Activated T-cell treated with anti-CD3 and anti-CD28 coated beads for 1 hour (primary cell): ENCODE measurements around the gene LEP.
"Not testable (repeated sequence)": the region's sequence is repeated elsewhere in the genome, so short reads cannot be mapped to it uniquely, and the experiment has no call there.

ENCODE experiments used
- DNase-seq: peaks from one replicate; pipeline ENCODE4 v3.0.0-alpha.2; 2020; ENCODE audit warnings: low read depth

LEP gene

DNA sequence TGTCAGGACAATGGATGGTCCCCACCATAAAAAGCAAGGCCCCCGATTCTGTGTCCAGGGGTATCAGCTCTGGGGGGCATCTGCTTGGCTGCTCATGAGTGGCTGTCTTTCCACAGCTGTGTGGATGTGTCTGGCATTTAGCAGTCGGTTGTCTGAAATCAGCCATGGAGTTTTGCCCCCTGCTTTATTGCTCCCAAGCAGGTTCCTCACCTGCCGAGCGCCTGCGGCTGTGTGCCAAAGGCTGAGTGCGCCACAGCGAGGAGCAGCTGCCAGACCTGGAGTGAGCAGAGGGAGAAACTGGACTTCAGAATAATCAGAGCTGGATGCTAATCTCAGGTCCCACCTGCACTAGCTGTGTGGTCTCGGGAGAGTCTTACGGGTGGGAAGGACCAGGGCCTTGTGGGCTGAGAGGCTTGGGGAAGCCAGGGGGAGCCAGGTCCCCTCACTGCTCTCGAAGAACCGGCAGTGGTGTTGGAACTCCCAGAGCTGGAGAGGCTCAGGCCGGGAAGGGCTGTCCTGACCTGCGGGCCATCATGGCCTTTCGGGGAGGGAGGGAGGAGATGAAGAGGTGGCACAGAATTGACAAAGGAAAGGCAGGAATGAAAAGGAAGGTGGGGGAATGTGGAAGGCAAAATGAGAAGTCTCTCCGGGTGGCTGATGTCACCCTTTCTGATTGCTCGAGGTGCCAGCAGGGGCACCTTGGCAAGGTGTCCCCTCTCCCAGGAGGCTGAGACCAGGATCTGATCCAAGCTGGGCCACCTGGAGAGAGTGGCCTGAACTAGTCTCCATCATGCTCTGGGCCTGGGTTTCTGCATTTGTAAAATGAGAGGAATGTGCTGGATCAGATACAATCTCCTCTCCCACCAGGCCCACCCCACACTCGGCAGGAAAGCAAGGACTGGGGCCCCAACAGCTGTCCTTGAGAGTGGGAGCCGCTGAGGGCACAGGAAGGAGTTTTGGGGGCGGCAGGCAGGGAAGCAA, 30.2 kb upstream of the LEP start:
- no peak for DNase-seq

DNA sequence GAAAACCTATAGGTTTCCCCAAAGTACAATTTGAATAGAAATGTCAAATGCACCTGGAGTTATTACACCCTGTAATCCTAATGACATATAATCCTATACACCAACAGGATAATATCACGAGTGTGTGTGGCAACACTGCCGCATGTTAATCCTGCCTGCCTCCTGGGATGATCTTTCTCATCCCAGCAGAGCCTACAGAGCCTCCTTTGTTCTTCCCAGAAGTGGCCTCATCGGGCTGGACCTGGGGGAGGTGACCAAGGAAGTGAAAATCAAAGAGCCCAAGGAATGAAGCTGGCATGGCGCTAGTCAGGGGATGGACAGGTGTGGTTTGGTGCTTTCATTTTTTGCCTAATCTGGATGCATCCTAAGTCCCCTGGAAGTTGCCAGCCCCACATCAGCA, 29.5 kb upstream of the LEP start:
- no peak for DNase-seq

DNA sequence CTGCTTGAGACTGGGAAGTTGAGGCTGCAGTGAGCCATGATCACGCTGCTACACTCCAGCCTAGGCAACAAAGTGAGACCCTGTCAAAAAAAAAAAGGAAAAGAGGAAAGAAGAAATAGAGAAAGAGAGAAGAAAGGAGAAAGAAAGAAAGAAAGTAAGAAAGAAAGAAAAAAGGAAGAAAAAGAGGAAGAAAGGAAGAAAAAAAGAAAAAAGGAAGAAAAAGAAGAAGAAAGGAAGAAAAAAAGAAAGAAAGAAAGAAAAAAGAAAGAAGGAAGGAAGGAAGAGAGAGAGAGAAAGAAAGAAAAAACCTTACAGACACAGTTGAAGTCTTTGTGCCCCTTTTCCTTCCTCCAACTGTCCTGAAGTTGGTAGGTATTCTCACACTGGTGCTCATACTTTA, 26.6 kb upstream of the LEP start:
- no peak for DNase-seq

DNA sequence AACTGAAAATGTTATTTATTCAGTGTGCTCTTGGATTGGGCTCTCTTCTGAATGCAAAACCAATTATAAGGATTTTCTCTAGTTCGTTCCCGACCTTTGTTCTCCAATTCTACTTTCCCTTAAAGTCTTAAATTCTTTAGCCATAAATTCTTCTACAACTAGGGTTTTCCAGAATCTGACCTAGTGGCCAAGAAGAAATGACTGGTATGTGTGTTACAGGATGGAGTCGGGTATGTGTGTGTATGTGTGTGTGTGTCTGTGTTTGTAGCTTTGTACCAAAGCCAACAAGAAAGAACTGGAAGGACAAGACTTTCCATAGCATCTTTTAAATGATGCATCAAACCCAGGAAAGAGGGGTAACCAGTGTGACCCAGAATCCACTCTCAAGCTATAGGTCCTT, 25.8 kb upstream of the LEP start:
- no peak for DNase-seq

DNA sequence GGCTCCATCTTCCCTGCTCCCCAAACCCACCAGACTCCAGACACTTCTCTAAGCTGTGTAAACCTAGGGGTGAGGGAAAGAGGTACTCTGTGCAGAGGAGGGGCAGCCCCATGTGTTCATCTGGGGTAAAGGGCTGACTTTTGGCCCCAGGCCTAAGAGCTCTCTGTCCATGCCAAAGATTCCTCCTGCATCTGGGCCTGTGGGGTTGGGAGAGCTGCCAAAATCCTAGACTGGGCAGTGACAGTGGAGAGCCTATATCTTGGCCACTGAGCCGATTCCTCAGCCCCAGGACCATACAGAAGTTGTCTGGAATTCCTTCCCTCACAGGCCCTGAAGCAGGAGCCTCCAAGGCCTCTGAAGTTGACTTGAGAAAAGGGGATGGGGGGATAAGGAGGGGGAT, 25.3 kb upstream of the LEP start:
- no peak for DNase-seq

DNA sequence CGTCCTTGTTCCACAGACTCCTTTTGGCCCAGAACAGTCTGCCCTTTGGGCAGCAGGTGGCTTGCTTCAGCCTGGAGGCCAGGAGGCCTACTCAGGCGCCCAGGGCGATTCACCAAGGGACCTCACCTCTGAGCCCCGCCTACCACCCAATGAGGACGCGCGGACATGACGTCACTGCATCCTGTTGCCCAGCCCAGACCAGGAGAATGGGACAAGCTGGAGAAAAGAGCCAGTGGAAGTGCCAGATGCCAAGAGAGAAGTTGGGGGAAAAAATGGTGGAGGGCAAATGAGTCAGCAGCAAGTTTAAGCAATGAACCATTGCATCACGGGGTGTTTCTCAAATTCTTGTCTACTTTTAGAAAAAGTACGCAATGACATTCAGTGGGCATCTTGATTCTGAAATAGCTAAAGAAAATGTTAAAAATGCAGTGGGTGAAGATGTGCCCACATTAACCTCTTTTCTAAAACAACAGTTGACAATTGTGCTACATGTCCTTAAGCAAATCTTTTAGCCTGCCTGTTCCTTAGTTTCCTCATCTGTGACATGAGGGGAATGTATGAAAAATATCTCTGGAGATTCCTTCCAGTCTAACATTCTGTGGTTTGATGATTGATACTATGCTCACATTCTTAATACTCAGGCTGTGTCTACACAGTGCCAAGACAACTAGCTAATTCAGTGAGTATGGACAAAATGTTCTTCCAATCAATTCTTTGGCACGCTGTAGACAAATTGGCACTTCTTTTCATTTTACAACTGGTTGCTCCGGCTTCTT, 23.9 kb upstream of the LEP start:
- DNase-seq = no peak

DNA sequence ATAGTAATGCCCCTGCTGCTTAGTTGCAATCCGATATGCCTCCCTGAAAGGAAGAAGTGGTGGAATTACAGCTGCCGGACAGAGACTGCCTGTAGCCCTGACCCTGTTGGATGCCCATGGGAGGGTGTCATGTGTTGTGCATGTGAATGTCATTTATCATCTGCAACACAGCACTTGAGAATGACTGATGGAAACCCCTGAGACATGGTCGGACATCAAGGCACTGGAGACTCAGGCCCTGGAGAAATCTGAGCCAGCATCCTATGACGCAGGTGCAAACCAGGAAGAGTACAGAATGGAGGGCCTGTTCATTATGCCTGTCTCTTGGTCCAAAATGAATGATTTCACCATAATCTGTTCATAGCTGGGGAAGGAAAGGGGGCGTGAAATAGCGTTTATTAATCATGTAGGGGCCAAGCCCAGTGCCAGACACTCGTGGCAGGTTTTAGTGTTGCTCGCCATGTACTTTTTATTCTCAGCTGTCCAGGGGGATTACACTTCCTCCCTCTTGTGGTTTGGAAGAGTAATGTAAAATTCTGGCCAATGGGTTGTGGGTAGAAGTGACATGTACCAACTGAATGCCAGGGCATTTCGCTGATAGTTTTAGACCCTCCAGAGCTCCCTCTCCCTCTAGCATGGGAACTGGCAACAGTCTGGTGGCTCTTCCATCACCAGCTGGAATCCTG, 23.0 kb upstream of the LEP start:
- no peak for DNase-seq

DNA sequence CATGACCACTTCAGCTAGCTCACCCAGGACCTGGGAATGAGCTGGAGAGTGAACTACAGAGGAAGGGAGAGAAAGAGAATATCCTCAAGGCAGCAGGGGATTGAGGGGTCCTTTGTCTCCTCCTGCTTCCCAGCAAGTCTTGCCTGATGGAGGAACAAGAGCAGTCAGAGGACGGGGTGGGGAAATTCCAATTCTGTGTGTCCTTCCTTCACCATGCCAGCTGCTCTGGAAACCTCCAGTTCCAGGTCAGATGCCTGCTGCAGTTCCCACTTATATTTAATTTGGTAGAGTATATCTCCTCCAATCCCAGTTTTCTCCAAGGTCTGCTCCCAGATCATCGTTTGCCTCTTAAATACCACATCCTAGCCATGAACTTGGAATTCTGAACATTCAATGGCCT, 21.4 kb upstream of the LEP start:
- no peak for DNase-seq

DNA sequence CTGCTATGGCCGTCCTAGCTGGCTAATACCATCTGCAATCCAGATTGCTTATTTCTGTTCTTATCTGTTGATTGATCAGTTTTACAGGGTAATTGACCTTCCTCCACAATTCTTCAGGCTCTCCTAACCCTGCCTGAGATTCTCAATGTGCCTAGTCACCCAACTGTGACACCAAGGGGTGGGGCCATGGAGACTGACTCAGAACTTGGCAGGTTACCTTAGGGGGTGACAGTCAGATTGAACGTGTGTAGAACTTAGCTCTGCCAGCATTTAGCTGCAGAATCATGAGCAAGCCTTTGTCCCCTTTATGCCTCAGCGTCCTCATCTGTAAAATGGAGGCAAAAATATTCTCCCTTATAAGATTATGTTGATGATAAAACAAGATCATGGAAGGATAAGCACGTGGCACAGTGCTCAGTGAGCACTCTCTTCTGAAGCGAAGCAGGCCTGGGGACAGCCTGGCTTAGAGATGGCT, 19.1 kb upstream of the LEP start:
- no peak for DNase-seq

DNA sequence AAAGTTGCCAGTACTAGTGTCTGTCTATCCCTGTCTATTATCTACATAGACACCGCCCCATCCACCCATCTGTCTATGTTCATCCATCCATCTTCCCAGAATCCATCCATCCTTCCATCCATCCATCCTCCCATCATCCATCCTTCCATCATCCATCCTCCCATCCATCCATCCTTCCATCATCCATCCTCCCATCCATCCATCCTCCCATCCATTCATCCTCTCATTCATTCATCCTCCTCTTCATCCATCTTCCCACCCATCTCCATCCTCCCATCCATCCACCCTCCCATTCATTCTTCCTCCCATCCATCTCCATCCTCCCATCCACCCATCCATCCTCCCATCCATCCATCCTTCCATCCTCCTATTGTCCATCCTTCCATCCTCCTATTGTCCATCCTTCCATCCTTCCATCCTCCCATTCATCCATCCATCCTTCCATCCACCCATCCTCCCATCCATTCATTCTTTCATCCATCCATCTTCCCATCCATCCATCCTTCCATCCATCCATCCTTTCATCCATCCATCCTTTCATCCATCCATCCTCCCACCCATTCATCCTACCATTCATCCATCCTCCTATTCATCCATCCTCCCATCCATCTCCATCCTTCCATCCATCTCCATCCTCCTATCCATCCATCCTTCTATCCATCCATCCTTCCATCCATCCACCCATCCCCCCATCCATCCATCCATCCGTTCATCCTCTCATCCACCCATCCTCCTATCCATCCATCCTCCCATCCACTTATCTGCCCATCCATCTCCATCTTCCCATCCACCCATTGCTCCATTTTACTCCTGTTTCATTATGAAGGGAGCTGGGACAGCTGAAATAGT, 14.7 kb upstream of the LEP start:
- DNase-seq = no peak

DNA sequence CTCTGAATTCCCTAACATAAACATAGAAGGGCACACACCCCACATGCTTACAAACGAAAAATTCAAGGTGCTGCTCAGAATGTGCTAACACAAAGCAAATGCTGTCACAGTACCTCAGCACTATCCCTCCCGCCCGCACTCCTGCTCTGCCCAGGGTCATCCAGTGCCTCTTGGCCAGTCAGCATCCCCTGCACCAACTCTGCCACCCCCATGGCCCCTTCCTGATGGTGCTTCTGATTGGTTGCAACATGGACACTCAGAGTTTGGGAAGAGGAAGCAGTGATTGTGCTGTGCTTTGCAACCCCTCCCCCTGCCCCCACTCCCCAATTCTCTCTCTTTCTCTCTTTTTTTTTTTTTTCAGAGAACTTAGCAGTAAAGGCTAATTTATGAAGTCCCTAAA, 13.8 kb upstream of the LEP start:
- no peak for DNase-seq

DNA sequence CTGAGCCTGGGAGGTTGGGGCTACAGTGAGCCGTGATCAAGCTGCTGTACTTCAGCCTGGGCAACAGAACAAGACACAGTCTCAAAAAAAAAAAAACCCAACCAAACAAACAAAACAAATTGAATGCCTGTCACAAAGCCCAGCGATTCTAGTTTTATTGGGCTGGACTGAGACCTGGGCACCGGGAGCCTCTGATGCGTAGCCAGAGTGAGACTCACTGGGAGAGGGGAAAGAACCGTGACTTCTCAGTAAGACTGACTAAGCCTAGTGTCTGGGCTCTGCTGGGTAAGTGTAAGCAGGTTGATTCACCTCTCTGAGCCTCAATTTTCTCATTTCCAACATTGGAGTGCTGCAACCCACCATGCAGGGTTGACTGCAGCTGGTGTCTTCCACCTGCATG, 10.1 kb upstream of the LEP start:
- no peak for DNase-seq

DNA sequence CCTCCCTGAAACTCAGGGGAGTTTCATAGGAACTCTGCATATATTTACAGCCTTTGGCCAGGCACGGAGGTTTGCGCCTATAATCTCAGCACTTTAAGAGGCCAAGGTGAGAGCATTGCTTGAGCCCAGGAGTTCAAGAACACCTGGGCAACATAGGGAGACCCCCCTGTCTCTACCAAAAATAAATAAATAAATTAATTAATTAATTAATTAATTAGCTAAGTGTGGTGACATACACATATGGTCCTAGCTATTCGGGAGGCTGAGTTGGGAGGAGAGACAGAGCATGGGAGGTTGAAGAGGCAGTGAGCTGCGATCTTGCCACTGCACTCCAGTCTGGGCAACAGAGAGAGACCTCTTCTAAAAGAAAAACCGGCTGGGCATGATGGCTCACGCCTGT, 9.4 kb upstream of the LEP start:
- no peak for DNase-seq

DNA sequence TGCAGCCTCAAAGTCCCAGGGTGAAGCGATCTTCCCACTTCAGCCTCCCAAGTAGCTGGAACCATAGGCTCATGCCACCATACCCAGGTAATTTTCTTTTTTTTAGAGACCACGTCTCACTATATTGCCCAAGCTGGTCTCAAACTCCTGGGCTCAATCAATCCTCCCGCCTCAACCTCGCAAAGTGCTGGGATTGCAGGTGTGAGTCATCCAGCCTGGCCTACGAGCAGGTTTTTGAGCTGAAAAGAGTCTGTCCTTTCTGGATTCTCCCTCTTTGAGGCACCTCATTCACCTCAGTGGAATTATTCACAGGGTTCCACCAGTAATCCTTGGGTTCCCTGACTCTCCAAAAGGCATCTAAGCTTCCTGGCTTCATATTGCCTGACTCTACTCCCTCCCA, 7.6 kb upstream of the LEP start:
- DNase-seq = no peak

DNA sequence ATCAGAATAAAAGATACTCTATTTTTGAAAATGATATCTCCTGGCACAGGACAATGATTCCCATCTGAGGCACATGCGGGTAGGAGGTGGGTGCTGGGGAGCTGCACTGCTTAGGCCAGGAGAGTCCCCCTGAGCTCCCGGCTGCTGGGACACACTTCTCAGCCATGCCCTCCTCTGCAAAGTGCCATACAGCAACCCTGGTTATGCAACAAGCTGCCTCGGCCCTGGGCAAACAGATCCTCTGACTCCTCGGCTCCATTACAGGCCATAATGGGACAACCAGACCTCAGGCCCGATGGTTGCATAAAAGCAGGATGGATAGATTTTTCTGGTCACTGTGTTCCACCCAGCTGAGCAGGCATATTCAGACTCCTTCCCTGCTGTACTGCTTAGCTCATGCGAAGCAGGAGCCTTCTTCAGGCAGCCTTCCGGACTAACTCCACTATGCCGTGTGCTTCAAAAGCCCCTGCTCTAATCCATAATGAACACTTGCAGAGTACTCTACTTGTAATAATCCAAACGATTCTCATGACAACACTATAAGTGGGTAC, 6.5 kb upstream of the LEP start:
- no peak for DNase-seq

DNA sequence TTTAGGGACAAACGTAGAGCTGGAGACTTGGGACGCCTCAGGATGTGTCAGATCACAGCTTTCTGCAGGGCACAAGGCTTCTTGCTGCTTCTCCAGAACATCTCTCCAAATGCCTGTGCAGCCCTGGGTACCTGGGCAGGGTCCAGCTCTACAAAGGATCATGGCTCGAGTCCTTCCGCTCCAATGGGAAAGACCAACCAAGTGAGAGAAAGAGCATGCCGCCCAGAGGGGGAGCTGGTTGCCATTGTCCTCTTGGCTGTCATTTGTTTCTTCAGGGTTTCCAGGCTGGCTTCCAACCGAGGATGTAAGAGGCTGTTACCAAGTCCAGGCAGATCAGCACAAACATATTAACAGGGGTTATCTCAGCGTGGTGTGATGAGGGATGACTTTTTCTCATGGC, 5.6 kb upstream of the LEP start:
- no peak for DNase-seq

DNA sequence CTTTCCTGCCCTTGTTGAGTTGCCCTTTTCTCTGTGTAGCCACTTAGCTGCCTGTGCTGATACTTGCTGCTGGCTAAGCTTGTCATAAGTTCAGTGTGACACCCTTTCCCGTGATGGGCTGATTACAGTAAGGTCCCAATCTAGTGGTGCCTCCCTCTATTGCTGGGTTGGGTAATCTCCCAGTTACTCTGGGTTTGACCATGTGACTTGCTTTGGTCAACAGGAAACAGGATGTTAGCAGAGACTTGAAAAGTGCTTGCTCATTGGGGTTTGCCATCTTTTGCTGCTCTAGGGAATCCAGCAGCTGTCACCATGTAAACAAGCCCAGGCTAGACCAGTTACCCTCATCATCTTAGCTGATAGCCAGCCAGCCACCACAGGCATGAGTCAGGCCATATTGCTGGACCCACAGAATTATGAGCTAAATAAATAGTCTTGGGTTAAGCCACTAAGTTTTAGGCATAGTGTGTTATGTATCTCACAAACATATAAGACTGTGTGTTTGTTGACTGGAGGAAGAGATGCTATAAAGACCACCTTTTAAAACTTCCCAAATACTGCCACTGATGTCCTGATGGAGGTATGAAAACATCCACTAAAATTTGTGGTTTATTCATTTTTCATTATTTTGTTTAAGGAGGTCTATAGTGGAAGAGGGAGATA, 4.0 kb upstream of the LEP start:
- no peak for DNase-seq

DNA sequence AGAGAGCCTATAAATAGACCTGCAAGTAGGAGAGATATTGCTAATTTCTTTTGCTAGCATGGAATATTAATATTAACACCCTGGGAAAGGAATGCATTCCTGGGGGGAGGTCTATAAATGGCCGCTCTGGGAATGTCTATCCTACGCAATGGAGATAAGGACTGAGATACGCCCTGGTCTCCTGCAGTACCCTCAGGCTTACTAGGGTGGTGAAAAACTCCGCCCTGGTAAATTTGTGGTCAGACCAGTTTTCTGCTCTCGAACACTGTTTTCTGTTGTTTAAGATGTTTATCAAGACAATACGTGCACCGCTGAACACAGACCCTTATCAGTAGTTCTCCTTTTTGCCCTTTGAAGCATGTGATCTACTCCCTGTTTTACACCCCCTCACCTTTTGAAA, 1.9 kb upstream of the LEP start:
- DNase-seq = not testable (repeated sequence)

DNA sequence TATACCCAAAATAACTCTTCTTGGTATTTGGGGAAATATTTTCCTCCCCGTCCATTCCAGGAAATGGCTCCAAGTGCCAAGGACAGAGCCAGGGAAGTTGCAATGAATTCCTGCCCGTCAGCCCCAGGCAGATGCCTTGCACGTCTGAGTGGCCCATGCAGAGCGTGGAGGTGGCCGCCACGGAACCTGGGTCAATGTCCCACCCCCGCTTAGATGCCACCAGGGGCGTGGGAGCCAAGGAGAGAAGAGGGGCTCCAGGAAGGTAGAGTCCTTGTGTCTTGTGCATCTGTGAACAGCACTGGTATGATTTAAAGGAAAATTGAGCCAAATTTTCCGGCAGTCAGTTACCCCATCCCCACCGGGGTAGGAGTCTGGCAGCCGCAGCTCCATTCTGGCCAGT, 1.6 kb downstream of the LEP start:
- no peak for DNase-seq

DNA sequence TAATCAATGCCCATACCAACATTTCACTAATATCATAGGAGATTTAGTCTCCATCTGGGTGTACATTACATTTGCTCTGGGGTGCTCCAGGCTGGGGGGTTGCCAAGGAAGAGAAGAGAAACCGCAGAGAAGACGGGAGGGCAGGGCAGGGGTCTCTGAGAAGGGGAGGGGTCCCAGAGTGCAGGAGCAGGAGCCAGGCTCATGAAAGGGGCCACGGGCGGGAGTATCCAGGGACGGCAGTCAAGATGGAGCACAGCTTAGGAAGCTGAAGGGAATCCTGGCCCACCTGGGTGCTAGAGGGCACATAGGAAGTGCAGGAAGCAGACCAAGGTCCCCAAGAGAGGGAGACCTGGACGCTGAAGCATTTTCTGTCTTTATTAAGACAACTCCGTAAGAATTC, 2.2 kb downstream of the LEP start:
- no peak for DNase-seq

DNA sequence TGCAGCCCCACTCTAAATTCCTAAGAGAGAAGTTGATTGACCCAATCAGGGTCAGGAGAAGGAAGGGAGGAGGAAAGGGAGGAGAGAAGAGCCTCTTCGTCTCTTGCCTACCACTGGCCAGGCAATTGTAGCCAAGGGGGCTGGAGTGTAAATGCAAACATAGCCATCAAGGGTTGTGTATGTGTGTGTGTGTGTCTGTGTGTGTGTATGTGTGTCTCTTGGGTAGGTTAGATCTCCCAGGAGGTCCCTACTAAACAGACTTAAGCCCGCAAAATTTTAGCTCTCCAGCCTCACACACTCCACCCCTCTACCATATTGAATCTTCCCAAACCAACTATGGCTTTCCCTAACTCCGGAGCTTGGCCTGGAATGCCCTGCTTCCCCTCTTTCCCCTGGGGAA, 3.8 kb downstream of the LEP start:
- DNase-seq = no peak
